ENCODE data around the gene SSBP3. TPM values are rescaled to one million over a fixed set of nuclear protein-coding genes. Genes with fewer than 3 reads are reported as not detected.

The SSBP3 gene
- total RNA-seq, 4 donors from 2014 or later, result 32.8 to 63.4 (median 47.4) TPM

DNA sequence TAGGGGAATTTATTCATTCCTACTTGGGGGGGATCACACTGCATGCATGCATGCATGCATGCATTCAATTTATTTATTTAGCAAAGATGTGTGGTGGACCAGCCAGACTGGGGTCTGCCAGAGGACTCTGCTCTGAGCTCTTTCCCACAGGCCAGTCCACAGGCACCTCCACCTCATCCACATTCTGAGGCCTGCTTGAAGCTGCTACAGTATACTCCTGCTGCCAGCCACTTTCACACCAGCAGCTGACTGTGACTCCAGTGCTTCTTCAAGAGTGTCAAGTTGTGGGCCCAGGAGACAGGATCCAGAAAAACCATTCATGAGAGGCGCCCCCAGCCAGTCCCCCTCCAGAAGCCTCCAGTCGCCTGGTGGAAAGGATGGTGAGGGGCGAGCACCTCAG, 30.9 kb downstream of the SSBP3 start:
- H3K4me3 ChIP-seq, result no peak overlapping the region
- 100% methylated on average over 3 of the region's 3 CpGs for WGBS
- no peaks in the 10 kb centered on the region for H3K9me3 ChIP-seq
- no peak for DNase-seq (ENCODE audit: extremely low spot score)
- peaks cover 92 to 99% (median 92%) of the 10 kb centered on the region in 4 donors for H3K4me1 ChIP-seq
- intact Hi-C loops (cut with DNase I), result no loop called here
- H3K27me3 ChIP-seq, result no peaks in the 10 kb centered on the region
- H3K27ac ChIP-seq (replicated peaks in 1 of 4), result no peak overlapping the region
- no peak for TF ChIP-seq EP300 (IDR thresholded peaks at IDR 0.05)
- TF ChIP-seq POLR2A (IDR thresholded peaks at IDR 0.05; ENCODE audit: low read depth), result no peak
- H3K36me3 ChIP-seq, result no peaks in the 10 kb centered on the region

DNA sequence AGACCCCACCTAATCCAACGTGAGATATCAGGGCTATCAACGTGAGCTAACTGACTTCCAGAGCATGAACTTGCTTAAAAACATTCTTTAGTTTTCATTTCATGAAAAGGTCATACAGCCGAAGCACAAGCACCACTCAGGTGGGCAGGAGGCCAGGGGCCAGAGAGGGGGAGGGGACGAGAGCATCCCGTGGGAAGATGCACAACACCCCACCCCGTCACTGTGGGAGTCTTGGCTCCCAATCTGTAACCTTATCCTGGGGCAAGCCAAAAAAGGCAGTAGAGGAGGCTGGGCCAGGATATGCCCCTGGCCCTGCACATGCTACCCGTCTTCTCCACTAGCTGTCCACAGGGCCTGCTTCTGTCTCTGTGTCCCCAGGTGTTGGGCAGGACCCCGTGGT, 31.4 kb downstream of the SSBP3 start:
- WGBS, result 52% methylated on average over 8 of the region's 8 CpGs
- Histone ChIP-seq H3K27ac (replicated peaks in 1 of 4) (no peak overlapping the region), H3K9me3 (no peaks in the 10 kb centered on the region), H3K4me1 (peaks cover 90 to 99% (median 91%) of the 10 kb centered on the region in 4 donors), H3K36me3 (no peaks in the 10 kb centered on the region), H3K4me3 (no peak overlapping the region), H3K27me3 (no peaks in the 10 kb centered on the region)
- DNase-seq (ENCODE audit: extremely low spot score), result no peak
- TF ChIP-seq EP300 (IDR thresholded peaks at IDR 0.05) (no peak), POLR2AphosphoS5 (IDR thresholded peaks at IDR 0.05) (no peak), CTCF (IDR thresholded peaks at IDR 0.05) (no peak), POLR2A (IDR thresholded peaks at IDR 0.05; ENCODE audit: low read depth) (no peak)
- intact Hi-C loops (cut with DNase I), result no loop called here

- no peaks in the 10 kb centered on the region for H3K27me3 ChIP-seq
- no peak overlapping the region for H3K4me3 ChIP-seq
- peaks cover 73 to 92% (median 73%) of the 10 kb centered on the region in 4 donors for H3K4me1 ChIP-seq
- intact Hi-C loops (cut with DNase I), result no loop called here
- H3K9me3 ChIP-seq, result no peaks in the 10 kb centered on the region
- H3K36me3 ChIP-seq, result no peaks in the 10 kb centered on the region
- DNase-seq (ENCODE audit: extremely low spot score), result no peak
- H3K27ac ChIP-seq (replicated peaks in 1 of 4), result no peak overlapping the region
- WGBS, result 80% methylated on average over 8 of the region's 8 CpGs
- TF ChIP-seq POLR2AphosphoS5 (IDR thresholded peaks at IDR 0.05) (no peak), POLR2A (IDR thresholded peaks at IDR 0.05; ENCODE audit: low read depth) (no peak)
Observed at GRCh38 chr1:54372978-54373377, 33.2 kb downstream of the SSBP3 start.

GRCh38 chr1:54371942-54372275, 34.3 kb downstream of the SSBP3 start:
- intact Hi-C loops (cut with DNase I), result no loop called here
- H3K27ac ChIP-seq (replicated peaks in 1 of 4), result no peak overlapping the region
- DNase-seq (ENCODE audit: extremely low spot score), result no peak
- WGBS, result 52% methylated on average over 3 of the region's 4 CpGs
- no peaks in the 10 kb centered on the region for H3K36me3 ChIP-seq
- no peaks in the 10 kb centered on the region for H3K27me3 ChIP-seq
- peaks cover 63 to 83% (median 64%) of the 10 kb centered on the region in 4 donors for H3K4me1 ChIP-seq
- no peak overlapping the region for H3K4me3 ChIP-seq
- TF ChIP-seq POLR2AphosphoS5 (IDR thresholded peaks at IDR 0.05) (no peak), CTCF (IDR thresholded peaks at IDR 0.05) (no peak), EP300 (IDR thresholded peaks at IDR 0.05) (no peak), POLR2A (IDR thresholded peaks at IDR 0.05; ENCODE audit: low read depth) (no peak)
- no peaks in the 10 kb centered on the region for H3K9me3 ChIP-seq

DNA sequence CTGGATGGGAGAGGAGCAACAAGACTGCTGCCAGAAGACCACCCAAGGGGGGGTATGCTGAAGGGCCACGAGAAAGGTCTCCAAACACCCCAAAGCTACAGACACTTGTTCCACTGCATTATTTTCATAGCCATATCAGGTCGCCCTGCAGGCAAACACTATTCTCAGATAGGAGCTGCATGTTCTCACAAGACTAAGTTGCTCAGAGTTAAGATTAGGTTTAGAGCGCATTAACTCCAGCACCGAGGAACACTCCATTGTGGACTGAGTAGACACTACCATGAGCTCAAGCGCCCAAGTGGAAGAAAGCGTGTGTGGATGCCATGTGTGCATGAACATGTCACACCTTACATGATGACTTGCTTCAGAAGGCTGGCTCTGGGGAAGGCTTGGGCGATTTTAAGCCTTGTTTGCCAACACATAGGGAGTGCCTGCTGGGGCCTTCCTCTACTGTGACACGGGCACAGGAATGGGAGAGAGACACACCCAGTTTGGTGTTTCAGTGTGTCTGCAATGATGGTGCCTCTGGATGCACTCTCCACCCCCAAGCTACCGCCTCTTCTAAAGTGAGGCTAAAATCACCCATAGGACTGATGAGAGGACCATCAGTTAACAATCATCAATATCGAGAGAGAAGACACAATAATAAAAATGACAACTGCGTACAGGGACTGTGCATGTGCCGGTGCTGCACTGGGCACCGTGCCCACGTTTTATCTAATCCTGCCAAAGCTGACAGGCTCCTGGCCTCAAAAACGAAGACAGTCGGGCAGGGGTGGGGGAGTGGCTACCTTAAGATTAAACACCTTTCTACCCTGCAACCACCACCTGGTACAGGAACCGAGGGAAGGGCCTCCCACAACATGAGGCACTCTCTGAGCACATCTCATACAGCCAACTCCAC, 34.9 kb downstream of the SSBP3 start:
- Histone ChIP-seq H3K4me3 (no peak overlapping the region), H3K4me1 (peaks cover 56 to 77% (median 58%) of the 10 kb centered on the region in 4 donors), H3K9me3 (no peaks in the 10 kb centered on the region), H3K27me3 (no peaks in the 10 kb centered on the region), H3K27ac (replicated peaks in 1 of 4) (no peak overlapping the region), H3K36me3 (no peaks in the 10 kb centered on the region)
- TF ChIP-seq CTCF (IDR thresholded peaks at IDR 0.05), result no peak
- no peak for TF ChIP-seq EP300 (IDR thresholded peaks at IDR 0.05)
- TF ChIP-seq POLR2AphosphoS5 (IDR thresholded peaks at IDR 0.05), result no peak
- no peak for TF ChIP-seq POLR2A (IDR thresholded peaks at IDR 0.05; ENCODE audit: low read depth)
- WGBS, result 68% methylated on average over 13 of the region's 17 CpGs
- intact Hi-C loops (cut with DNase I), result no loop called here
- no peak for DNase-seq (ENCODE audit: extremely low spot score)
